Prostate gland (tissue), 2 donors: Measurements from ENCODE around the gene C20orf144.

Source experiments
- POLR2A ChIP-seq: fragments of 450-650 bp; IDR thresholded peaks from one replicate; pipeline ENCODE4 v1.6.1; 2016; ENCODE audit warnings: antibody characterized with exemption, mild to moderate bottlenecking
- TF ChIP-seq, protein P1 (sequence below), 4 experiments: fragments of 200-600 bp in 2 of 4; fragments of 450-650 bp in 2 of 4; sonication (generic) in 2 of 4; IDR thresholded peaks; 1 replicate in 3 of 4; 2 replicates in 1 of 4; pipeline ENCODE4 v1.5.1; 2016 to 2019; ENCODE audit warnings: antibody characterized with exemption in 4 of 4, mild to moderate bottlenecking in 2 of 4, moderate library complexity in 2 of 4

DNA sequence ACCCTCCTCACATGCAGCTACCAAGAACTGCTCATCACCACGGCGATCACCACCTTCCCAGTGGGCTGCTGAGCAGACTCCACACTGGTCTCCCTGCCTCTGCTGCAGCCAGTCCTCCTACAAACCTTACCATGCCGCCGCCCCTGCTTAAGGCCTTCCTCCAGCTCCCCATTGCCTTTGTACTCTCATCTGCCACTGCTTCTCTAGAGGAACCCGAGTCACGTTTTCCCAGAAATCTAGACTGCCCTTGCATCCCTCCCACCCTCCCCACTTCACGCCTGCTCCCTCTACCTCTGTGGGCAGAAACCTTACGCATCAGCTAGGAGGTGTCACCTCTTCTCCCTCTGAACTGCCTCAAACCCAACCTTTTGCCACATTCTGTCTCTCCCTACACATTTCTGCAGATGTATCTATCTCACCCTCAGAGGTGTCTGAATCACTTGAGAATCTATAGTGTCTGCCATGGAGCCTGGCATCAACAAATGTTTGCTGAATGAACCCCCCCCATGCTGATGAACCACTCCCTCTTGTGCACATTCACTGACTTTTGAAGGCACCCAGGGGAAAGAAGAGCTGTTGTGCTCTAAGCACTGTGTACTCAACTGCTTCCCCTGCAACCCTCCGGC lies 19.7 kb downstream of the C20orf144 start:
- TF ChIP-seq, protein P1, sequence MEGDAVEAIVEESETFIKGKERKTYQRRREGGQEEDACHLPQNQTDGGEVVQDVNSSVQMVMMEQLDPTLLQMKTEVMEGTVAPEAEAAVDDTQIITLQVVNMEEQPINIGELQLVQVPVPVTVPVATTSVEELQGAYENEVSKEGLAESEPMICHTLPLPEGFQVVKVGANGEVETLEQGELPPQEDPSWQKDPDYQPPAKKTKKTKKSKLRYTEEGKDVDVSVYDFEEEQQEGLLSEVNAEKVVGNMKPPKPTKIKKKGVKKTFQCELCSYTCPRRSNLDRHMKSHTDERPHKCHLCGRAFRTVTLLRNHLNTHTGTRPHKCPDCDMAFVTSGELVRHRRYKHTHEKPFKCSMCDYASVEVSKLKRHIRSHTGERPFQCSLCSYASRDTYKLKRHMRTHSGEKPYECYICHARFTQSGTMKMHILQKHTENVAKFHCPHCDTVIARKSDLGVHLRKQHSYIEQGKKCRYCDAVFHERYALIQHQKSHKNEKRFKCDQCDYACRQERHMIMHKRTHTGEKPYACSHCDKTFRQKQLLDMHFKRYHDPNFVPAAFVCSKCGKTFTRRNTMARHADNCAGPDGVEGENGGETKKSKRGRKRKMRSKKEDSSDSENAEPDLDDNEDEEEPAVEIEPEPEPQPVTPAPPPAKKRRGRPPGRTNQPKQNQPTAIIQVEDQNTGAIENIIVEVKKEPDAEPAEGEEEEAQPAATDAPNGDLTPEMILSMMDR (IDR thresholded peaks at IDR 0.05) = no peak
- no peak for TF ChIP-seq POLR2A
